Ishikawa (cell line): Measurements from ENCODE around the gene SLC9A9.

Source experiments
- CEBPB ChIP-seq: IDR thresholded peaks from 2 replicates; pipeline ENCODE4 v1.6.1; 2012
- CREB1 ChIP-seq: IDR thresholded peaks from 2 replicates; pipeline ENCODE4 v1.6.1; 2012; ENCODE audit warnings: low read depth
- EGR1 ChIP-seq: IDR thresholded peaks from 2 replicates; pipeline ENCODE4 v1.6.1; 2012
- EP300 ChIP-seq: IDR thresholded peaks from 2 replicates; pipeline ENCODE4 v1.6.1; 2012; ENCODE audit warnings: borderline replicate concordance
- FOXM1 ChIP-seq: IDR thresholded peaks from 2 replicates; pipeline ENCODE4 v1.6.1; 2012; ENCODE audit warnings: low read depth, borderline replicate concordance
- MAX ChIP-seq: IDR thresholded peaks from 2 replicates; pipeline ENCODE4 v1.6.1; 2012
- NFIC ChIP-seq: IDR thresholded peaks from 2 replicates; pipeline ENCODE4 v1.6.1; 2012
- RAD21 ChIP-seq: IDR thresholded peaks from 2 replicates; pipeline ENCODE4 v1.6.1; 2012; ENCODE audit warnings: low read depth
- REST ChIP-seq: IDR thresholded peaks from 2 replicates; pipeline ENCODE4 v1.6.1; 2012; ENCODE audit warnings: low read depth, mild to moderate bottlenecking
- TAF1 ChIP-seq: IDR thresholded peaks from 2 replicates; pipeline ENCODE4 v1.6.1; 2012; ENCODE audit warnings: low read depth, mild to moderate bottlenecking
- TCF12 ChIP-seq: IDR thresholded peaks from 2 replicates; pipeline ENCODE4 v1.6.1; 2012; ENCODE audit warnings: low read depth
- TEAD4 ChIP-seq: IDR thresholded peaks from 2 replicates; pipeline ENCODE4 v1.6.1; 2012
- USF1 ChIP-seq: IDR thresholded peaks from 2 replicates; pipeline ENCODE4 v1.6.1; 2012
- YY1 ChIP-seq: IDR thresholded peaks from 2 replicates; pipeline ENCODE4 v1.6.1; 2012; ENCODE audit warnings: low read depth
- ZBTB7A ChIP-seq: IDR thresholded peaks from 2 replicates; pipeline ENCODE4 v1.6.1; 2012; ENCODE audit warnings: low read depth

SLC9A9 gene

DNA sequence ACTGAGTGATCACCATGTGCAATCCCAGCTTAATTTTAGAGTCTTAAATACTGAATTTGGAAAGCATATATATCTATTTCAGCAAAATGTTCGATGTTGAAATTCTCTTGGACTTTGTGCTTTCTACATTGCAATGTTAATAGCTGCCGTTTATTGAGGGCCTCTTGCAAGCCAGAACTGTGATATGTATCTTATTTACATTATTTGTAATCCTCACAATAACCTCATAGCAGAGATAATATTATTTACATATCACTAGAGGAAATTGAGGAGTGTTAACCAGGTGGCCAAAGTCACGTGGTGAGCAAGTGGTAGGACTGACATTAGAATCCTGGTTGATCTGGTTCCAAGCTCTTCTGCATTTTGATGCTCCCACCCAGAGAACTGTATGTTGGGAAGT lies 254.1 kb downstream of the SLC9A9 start:
- TF ChIP-seq USF1 (no peak), RAD21 (no peak), FOXM1 (no peak), CEBPB (no peak), TAF1 (no peak), EP300 (no peak), REST (no peak), YY1 (no peak), ZBTB7A (no peak), TEAD4 (no peak), MAX (no peak), TCF12 (no peak), EGR1 (no peak), CREB1 (no peak), NFIC (no peak)

GRCh38 chr3:143590660-143591059 lies 257.6 kb downstream of the SLC9A9 start:
- no peak for TF ChIP-seq TAF1
- no peak for TF ChIP-seq MAX
- TF ChIP-seq REST: no peak
- no peak for TF ChIP-seq NFIC
- TF ChIP-seq USF1: no peak
- no peak for TF ChIP-seq TCF12
- no peak for TF ChIP-seq ZBTB7A
- TF ChIP-seq YY1: no peak
- TF ChIP-seq TEAD4: no peak
- no peak for TF ChIP-seq EGR1
- no peak for TF ChIP-seq FOXM1
- no peak for TF ChIP-seq RAD21
- TF ChIP-seq EP300: no peak
- TF ChIP-seq CREB1: no peak
- no peak for TF ChIP-seq CEBPB

GRCh38 chr3:143586576-143586975 lies 261.7 kb downstream of the SLC9A9 start:
- TF ChIP-seq CREB1 (no peak), RAD21 (no peak), TAF1 (no peak), ZBTB7A (no peak), TEAD4 (peak; percentile 78), EP300 (peak; percentile 61; the same call in 1 of the 2 replicates), FOXM1 (no peak), REST (no peak), NFIC (peak; percentile 90), TCF12 (peak; percentile 64), CEBPB (no peak), YY1 (no peak), MAX (no peak), EGR1 (no peak), USF1 (no peak)
